Keratinocyte (primary cell): ENCODE data around the gene CENPF.

ENCODE experiments used
- CTCF ChIP-seq, 3 experiments: IDR thresholded peaks in 1 of 3; conservative IDR thresholded peaks in 1 of 3; optimal IDR thresholded peaks in 1 of 3; 2 replicates in 2 of 3; 3 replicates in 1 of 3; pipeline versions ENCODE3 to v1.5.1; 2011; ENCODE audit warnings: low read length in 3 of 3, mild to moderate bottlenecking in 3 of 3, moderate library complexity in 2 of 3, control low read depth in 1 of 3, inconsistent platforms in 1 of 3; ENCODE audit not compliant: insufficient read depth in 2 of 3; ENCODE audit errors: extremely low read depth in 1 of 3
- EZH2 ChIP-seq: IDR thresholded peaks from one replicate; pipeline ENCODE4 v1.6.1; 2012; ENCODE audit warnings: inconsistent platforms, mild to moderate bottlenecking, low read length, moderate library complexity

- TF ChIP-seq CTCF (optimal IDR thresholded peaks at IDR 0.05 in 1 of 3, IDR thresholded peaks at IDR 0.05 in 1 of 3, conservative IDR thresholded peaks at IDR 0.05 in 1 of 3; ENCODE audit: extremely low read depth in 1 of 3, insufficient read depth in 2 of 3, low read length in 3 of 3), result no peak
- no peak for TF ChIP-seq EZH2
Observed at GRCh38 chr1:214588963-214589597, 13.9 kb upstream of the CENPF start.
